Caco-2 (cell line): ENCODE results near the gene ANK3. TPM values are rescaled to one million over a fixed set of nuclear protein-coding genes. Genes with fewer than 3 reads are reported as not detected.

Experiments
- BruUV-seq: library from RNA; stranded (reverse); fragments of 400-500 nt; replicated peaks from 2 replicates; lab custom pipeline; 2021; lab: Mats Ljungman, UMichigan
- CTCF ChIA-PET: fragments of 300-600 bp; sonication (Branson Sonifier 250); formaldehyde crosslinking; loops from one replicate; lab custom pipeline; 2022; ENCODE audit warnings: antibody characterized with exemption; lab: Charles Lee
- POLR2A ChIA-PET: fragments of 300-600 bp; sonication (Branson Sonifier 250); formaldehyde crosslinking; loops from one replicate; lab custom pipeline; 2022; ENCODE audit warnings: antibody characterized with exemption; lab: Charles Lee
- DNase-seq, 2 experiments: peaks; one replicate each; pipeline versions ENCODE4 v3.0.0 to v3.0.0-alpha.2; 2020 to 2022
- H3K27me3 ChIP-seq: replicated peaks from 2 replicates; pipeline ENCODE4 v1.6.0; 2011; ENCODE audit warnings: low read length; ENCODE audit not compliant: control insufficient read depth, insufficient read depth
- H3K36me3 ChIP-seq: 2 replicates; pipeline ENCODE4 v1.5.1; 2011; ENCODE audit warnings: low read length; ENCODE audit not compliant: control insufficient read depth, insufficient read depth
- H3K4me1 ChIP-seq: fragments of 250-450 bp; sonication (Bioruptor Pico); 2 replicates; pipeline ENCODE4 v1.5.1; 2020; ENCODE audit warnings: mild to moderate bottlenecking
- H3K4me3 ChIP-seq: 2 replicates; pipeline ENCODE4 v1.5.1; 2011; ENCODE audit warnings: low read depth, mild to moderate bottlenecking, control low read depth, low read length
- H3K9me3 ChIP-seq: fragments of 250-450 bp; sonication (Bioruptor Pico); 2 replicates; pipeline ENCODE4 v1.5.1; 2020; ENCODE audit warnings: mild to moderate bottlenecking, moderate library complexity
- H3K27ac Mint-ChIP-seq: one replicate; pipeline ENCODE4 v1.8.0; 2022; ENCODE audit warnings: mixed read lengths; ENCODE audit not compliant: unreplicated experiment
- H3K27me3 Mint-ChIP-seq: one replicate; pipeline ENCODE4 v1.8.0; 2022; ENCODE audit warnings: mixed read lengths; ENCODE audit not compliant: insufficient read depth, unreplicated experiment
- H3K36me3 Mint-ChIP-seq: one replicate; pipeline ENCODE4 v1.8.0; 2022; ENCODE audit warnings: mild to moderate bottlenecking, mixed read lengths; ENCODE audit not compliant: insufficient read depth, unreplicated experiment
- H3K4me1 Mint-ChIP-seq: one replicate; pipeline ENCODE4 v1.8.0; 2022; ENCODE audit warnings: low read depth, mixed read lengths; ENCODE audit not compliant: unreplicated experiment
- H3K4me3 Mint-ChIP-seq: one replicate; pipeline ENCODE4 v1.8.0; 2022; ENCODE audit warnings: mild to moderate bottlenecking, moderate library complexity, mixed read lengths; ENCODE audit not compliant: unreplicated experiment
- H3K9me3 Mint-ChIP-seq: one replicate; pipeline ENCODE4 v1.8.0; 2022; ENCODE audit warnings: mixed read lengths; ENCODE audit not compliant: unreplicated experiment
- CTCF ChIP-seq, 2 experiments: fragments of 200-600 bp in 1 of 2; IDR thresholded peaks; 1 replicate in 1 of 2; 2 replicates in 1 of 2; pipeline versions ENCODE4 v1.5.1 to v1.8.0; 2011 to 2022; ENCODE audit warnings: antibody characterized with exemption in 1 of 2, control low read depth in 1 of 2, inconsistent platforms in 1 of 2, low read depth in 1 of 2, low read length in 1 of 2, mild to moderate bottlenecking in 1 of 2, moderate library complexity in 1 of 2; ENCODE audit not compliant: insufficient read depth in 1 of 2, severe bottlenecking in 1 of 2, unreplicated experiment in 1 of 2
- intact Hi-C: fragments of 100-400 bp; cut with micrococcal nuclease; formaldehyde crosslinking; loops from one replicate; pipeline ENCODE4 v1.10.0; 2022; ENCODE audit not compliant: unreplicated experiment
- total RNA-seq: library from RNA; stranded (reverse); gene quantifications from 2 replicates; pipeline ENCODE4 v1.2.3, GENCODE V29; 2022

The ANK3 gene
- total RNA-seq, 1 experiment from 2014 or later: 46.7 TPM

- intact Hi-C loops: no loop called here
- no peak for TF ChIP-seq CTCF (IDR thresholded peaks at IDR 0.05; ENCODE audit: insufficient read depth in 1 of 2, low read depth in 1 of 2, low read length in 1 of 2, severe bottlenecking in 1 of 2, unreplicated experiment in 1 of 2)
- H3K4me1 Mint-ChIP-seq: peaks cover 15% of the 10 kb centered on the region
- no TSS peak for BruUV-seq
- H3K9me3 Mint-ChIP-seq: peaks cover 8% of the 10 kb centered on the region
- CTCF ChIA-PET: no interaction called here
- H3K27ac Mint-ChIP-seq: no peak overlapping the region
- Histone ChIP-seq H3K27me3 (no peaks in the 10 kb centered on the region), H3K4me1 (peaks cover 11% of the 10 kb centered on the region), H3K36me3 (no peaks in the 10 kb centered on the region), H3K4me3 (no peak overlapping the region), H3K9me3 (no peaks in the 10 kb centered on the region)
- no peak overlapping the region for H3K4me3 Mint-ChIP-seq
- no peaks in the 10 kb centered on the region for H3K36me3 Mint-ChIP-seq
- POLR2A ChIA-PET: no interaction called here
- no peak for DNase-seq
- no peaks in the 10 kb centered on the region for H3K27me3 Mint-ChIP-seq
Observed at GRCh38 chr10:60304829-60305379, 84.8 kb downstream of the ANK3 start.

GRCh38 chr10:60303778-60304177 is 85.9 kb downstream of the ANK3 start:
- H3K27me3 Mint-ChIP-seq: no peaks in the 10 kb centered on the region

More at GRCh38 chr10:60303778-60304177, 85.9 kb downstream of the ANK3 start:
- intact Hi-C loops: no loop called here
- H3K9me3 ChIP-seq: no peaks in the 10 kb centered on the region
- TF ChIP-seq CTCF (IDR thresholded peaks at IDR 0.05; ENCODE audit: insufficient read depth in 1 of 2, low read depth in 1 of 2, low read length in 1 of 2, severe bottlenecking in 1 of 2, unreplicated experiment in 1 of 2): no peak
- no peak for DNase-seq
- H3K4me1 ChIP-seq: peaks cover 18% of the 10 kb centered on the region
- H3K4me3 ChIP-seq: no peak overlapping the region
- H3K27me3 ChIP-seq: no peaks in the 10 kb centered on the region
- Mint-ChIP-seq H3K36me3 (no peaks in the 10 kb centered on the region), H3K4me3 (no peak overlapping the region), H3K27ac (no peak overlapping the region), H3K4me1 (peaks cover 20% of the 10 kb centered on the region), H3K9me3 (peaks cover 13% of the 10 kb centered on the region)
- no peaks in the 10 kb centered on the region for H3K36me3 ChIP-seq
- POLR2A ChIA-PET: no interaction called here
- CTCF ChIA-PET: interaction anchor here (0.6 kb wide), 1 partner anchor 397 kb away, joined by 4 read pairs; no protein-coding TSS in a partner anchor
- no TSS peak for BruUV-seq
